OCI-LY7 (cell line): ENCODE measurements around the gene PACSIN3. TPM values are rescaled to one million over a fixed set of nuclear protein-coding genes. Genes with fewer than 3 reads are reported as not detected.

Experiments used
- BruUV-seq: library from RNA; stranded (reverse); fragments of 400-500 nt; replicated peaks from 2 replicates; lab custom pipeline; 2021; lab: Mats Ljungman, UMichigan
- CTCF ChIA-PET: fragments of 300-600 bp; sonication (Branson Sonifier 250); formaldehyde crosslinking; loops from one replicate; lab custom pipeline; 2022; ENCODE audit warnings: antibody characterized with exemption; ENCODE audit not compliant: unreplicated experiment; lab: Charles Lee
- POLR2A ChIA-PET: fragments of 300-600 bp; sonication (Branson Sonifier 250); formaldehyde crosslinking; loops from one replicate; lab custom pipeline; 2022; ENCODE audit warnings: antibody characterized with exemption; lab: Charles Lee
- DNase-seq: peaks from one replicate; pipeline ENCODE4 v3.0.0-alpha.2; 2015; ENCODE audit warnings: low spot score
- H2AFZ ChIP-seq: fragments of 200-600 bp; sonication (generic), shearing (Covaris generic); 2 replicates; pipeline ENCODE4 v1.6.1; 2014; ENCODE audit warnings: mild to moderate bottlenecking, antibody characterized with exemption, low read length, moderate library complexity
- H3K27ac ChIP-seq: fragments of 200-600 bp; sonication (generic); 2 replicates; pipeline ENCODE4 v1.5.1; 2014; ENCODE audit warnings: mixed run types, low read depth, mild to moderate bottlenecking, moderate library complexity, low read length, inconsistent platforms; ENCODE audit not compliant: poor library complexity, severe bottlenecking
- H3K36me3 ChIP-seq: fragments of 200-600 bp; sonication (generic); 2 replicates; pipeline ENCODE4 v1.6.1; 2014; ENCODE audit warnings: mild to moderate bottlenecking, antibody characterized with exemption, low read length, moderate library complexity, mixed read lengths; ENCODE audit not compliant: insufficient read depth
- H3K4me1 ChIP-seq: fragments of 200-600 bp; sonication (generic); 2 replicates; pipeline ENCODE4 v1.5.1; 2014; ENCODE audit warnings: mild to moderate bottlenecking, low read length; ENCODE audit not compliant: insufficient read depth, poor library complexity, severe bottlenecking
- H3K4me2 ChIP-seq: fragments of 200-600 bp; sonication (generic); 2 replicates; pipeline ENCODE4 v1.6.1; 2014; ENCODE audit warnings: mild to moderate bottlenecking, low read length
- H3K4me3 ChIP-seq: fragments of 200-600 bp; sonication (generic); 2 replicates; pipeline ENCODE4 v1.5.1; 2014; ENCODE audit warnings: mild to moderate bottlenecking, low read depth, low read length; ENCODE audit not compliant: poor library complexity, severe bottlenecking
- H3K79me2 ChIP-seq: fragments of 200-600 bp; sonication (generic); 2 replicates; pipeline ENCODE4 v1.6.1; 2016; ENCODE audit warnings: low read depth, mild to moderate bottlenecking, low read length, moderate library complexity, mixed read lengths; ENCODE audit not compliant: insufficient read depth
- H3K9me2 ChIP-seq: fragments of 200-600 bp; sonication (generic); 2 replicates; pipeline ENCODE4 v1.6.1; 2016; ENCODE audit warnings: mild to moderate bottlenecking, low read length, mixed read lengths; ENCODE audit not compliant: insufficient read depth
- H3K9me3 ChIP-seq: fragments of 200-600 bp; sonication (generic); 2 replicates; pipeline ENCODE4 v1.6.1; 2014; ENCODE audit warnings: mild to moderate bottlenecking, mixed run types, low read length, mixed read lengths
- H4K20me1 ChIP-seq: fragments of 200-600 bp; sonication (generic); 2 replicates; pipeline ENCODE4 v1.6.1; 2014; ENCODE audit warnings: mild to moderate bottlenecking, antibody characterized with exemption, low read length, moderate library complexity, mixed read lengths; ENCODE audit not compliant: insufficient read depth
- CTCF ChIP-seq: fragments of 200-600 bp; sonication (generic); conservative IDR thresholded peaks from 2 replicates; pipeline ENCODE4 v1.5.1; 2014; ENCODE audit warnings: mild to moderate bottlenecking, antibody characterized with exemption, low read length, moderate library complexity, mixed read lengths
- EZH2phosphoT487 ChIP-seq: fragments of 200-600 bp; sonication (generic); IDR thresholded peaks from 2 replicates; pipeline ENCODE4 v1.6.1; 2018; ENCODE audit warnings: low read depth, borderline replicate concordance, mild to moderate bottlenecking, mixed run types, antibody characterized with exemption, low read length, moderate library complexity, mixed read lengths
- intact Hi-C: fragments of 100-400 bp; cut with micrococcal nuclease; formaldehyde crosslinking; loops from one replicate; pipeline ENCODE4 v1.10.0; 2022; ENCODE audit not compliant: unreplicated experiment
- total RNA-seq, 2 experiments: library from RNA; depleted of rRNA in 1 of 2; stranded (reverse); fragments of >200 nt in 1 of 2; shearing (Covaris generic) in 1 of 2; gene quantifications; 2 replicates each; pipeline ENCODE4 v1.2.3, GENCODE V29; 2014 to 2022

Gene PACSIN3
- total RNA-seq, 2 experiments from 2014 or later: not detected

- CTCF ChIA-PET: interaction anchor here (1.0 kb wide), 1 partner anchor 38 kb away, joined by 3 read pairs; no protein-coding TSS in a partner anchor
- H3K4me2 ChIP-seq: no peak overlapping the region
- no peak for DNase-seq
- no peak overlapping the region for H2AFZ ChIP-seq
- no peaks in the 10 kb centered on the region for H3K9me2 ChIP-seq
- H3K79me2 ChIP-seq: no peaks in the 10 kb centered on the region
- no peak for TF ChIP-seq CTCF
- TF ChIP-seq EZH2phosphoT487: no peak
- H3K27ac ChIP-seq: no peak overlapping the region
- H3K36me3 ChIP-seq: peaks cover 5% of the 10 kb centered on the region; the same call in 1 of the 2 replicates
- no TSS peak for BruUV-seq
- intact Hi-C loops: no loop called here
- POLR2A ChIA-PET: interaction anchor here (0.7 to 1.3 kb wide), 3 partner anchors 9 to 94 kb away, joined by 4 to 5 read pairs (median 4); no protein-coding TSS in a partner anchor
- H3K4me1 ChIP-seq: peaks cover 8% of the 10 kb centered on the region
- no peak overlapping the region for H3K4me3 ChIP-seq
- no peaks in the 10 kb centered on the region for H3K9me3 ChIP-seq
- no peaks in the 10 kb centered on the region for H4K20me1 ChIP-seq
Observed at GRCh38 chr11:47233051-47233450, 46.8 kb upstream of the PACSIN3 start.

DNA sequence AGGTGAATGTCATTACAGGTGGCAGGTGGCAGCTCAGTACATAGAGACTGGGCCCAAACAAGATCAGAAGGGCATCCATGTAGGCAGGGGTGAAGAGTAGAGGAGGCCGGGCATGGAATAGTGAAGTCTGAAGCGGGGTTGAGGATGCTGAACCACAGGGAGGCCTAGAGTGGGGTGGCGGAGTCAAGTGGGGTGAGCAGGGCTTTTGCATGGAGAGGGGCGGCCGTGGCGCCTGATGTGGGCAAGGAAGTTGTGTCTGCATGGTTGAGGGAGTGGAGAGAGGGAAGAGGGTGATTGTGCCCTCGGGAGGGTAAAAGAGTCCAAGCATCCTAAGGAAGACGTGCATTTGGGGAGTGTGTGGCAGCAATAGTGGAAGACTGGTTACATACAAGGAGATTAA is 42.9 kb upstream of the PACSIN3 start:
- H4K20me1 ChIP-seq: no peaks in the 10 kb centered on the region
- H3K27ac ChIP-seq: no peak overlapping the region
- H3K4me3 ChIP-seq: no peak overlapping the region
- no peak overlapping the region for H2AFZ ChIP-seq
- H3K79me2 ChIP-seq: no peaks in the 10 kb centered on the region
- ChIA-PET POLR2A (interaction anchor here (0.6 to 0.7 kb wide), 3 partner anchors 75 to 1154 kb away, joined by 3 read pairs; no protein-coding TSS in a partner anchor), CTCF (interaction anchor here (1.1 kb wide), 1 partner anchor 20 kb away, joined by 3 read pairs; the partner anchor contains the start of gene ACP2)
- BruUV-seq: no TSS peak
- no peak for DNase-seq
- TF ChIP-seq CTCF: no peak
- TF ChIP-seq EZH2phosphoT487: no peak
- no peaks in the 10 kb centered on the region for H3K9me3 ChIP-seq
- H3K4me1 ChIP-seq: peaks cover 8% of the 10 kb centered on the region
- no peaks in the 10 kb centered on the region for H3K9me2 ChIP-seq
- no peak overlapping the region for H3K4me2 ChIP-seq
- intact Hi-C loops: no loop called here
- no peaks in the 10 kb centered on the region for H3K36me3 ChIP-seq
